HG03558 (cell line): ENCODE data around the gene OXSM.

Experiments
- ATAC-seq: cut with Tn5 transposase; IDR thresholded peaks from one replicate; pipeline ENCODE4 v1.9.1; 2021; ENCODE audit warnings: moderate number of reproducible peaks; ENCODE audit not compliant: unreplicated experiment; ENCODE audit errors: extremely low read depth

Gene OXSM

DNA sequence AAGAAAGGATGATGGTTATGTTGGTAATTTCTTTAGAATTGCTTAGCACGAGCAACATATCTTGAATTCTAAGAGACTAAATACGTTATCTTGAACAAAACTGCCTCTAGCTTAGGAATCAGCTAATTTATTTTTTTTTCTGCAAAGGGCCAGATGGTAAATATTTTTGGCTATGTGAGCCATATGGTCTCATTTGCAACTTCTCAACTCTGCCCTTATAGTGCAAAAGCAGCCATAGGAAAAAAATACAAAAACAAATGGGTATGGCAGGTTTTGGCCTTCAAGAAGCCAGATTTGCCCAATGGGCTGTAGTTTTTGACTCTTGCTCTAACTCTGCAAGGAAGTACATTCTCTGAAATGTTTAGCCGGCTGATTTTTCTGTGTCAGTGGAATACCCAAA is 11.9 kb downstream of the OXSM start:
- no peak for ATAC-seq

DNA sequence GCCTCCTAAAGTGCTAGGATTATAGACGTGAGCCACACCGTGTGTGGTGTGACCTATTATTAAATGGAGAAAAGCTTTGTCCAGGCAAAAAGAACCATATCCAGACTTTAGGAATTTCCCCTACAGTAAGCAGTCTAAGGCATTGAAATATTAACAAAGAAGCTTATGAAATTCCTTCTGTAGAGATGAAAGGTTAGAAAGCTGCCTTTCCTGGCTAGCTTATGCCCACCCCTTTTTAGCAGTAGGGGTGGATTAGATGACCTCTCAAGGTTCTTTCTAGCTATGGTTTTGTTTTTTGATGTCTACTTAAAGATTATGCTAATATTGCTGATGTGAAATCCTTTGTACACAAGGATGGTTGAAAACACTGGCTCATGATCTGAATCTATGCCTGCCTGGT is 13.9 kb downstream of the OXSM start:
- ATAC-seq, result no peak

DNA sequence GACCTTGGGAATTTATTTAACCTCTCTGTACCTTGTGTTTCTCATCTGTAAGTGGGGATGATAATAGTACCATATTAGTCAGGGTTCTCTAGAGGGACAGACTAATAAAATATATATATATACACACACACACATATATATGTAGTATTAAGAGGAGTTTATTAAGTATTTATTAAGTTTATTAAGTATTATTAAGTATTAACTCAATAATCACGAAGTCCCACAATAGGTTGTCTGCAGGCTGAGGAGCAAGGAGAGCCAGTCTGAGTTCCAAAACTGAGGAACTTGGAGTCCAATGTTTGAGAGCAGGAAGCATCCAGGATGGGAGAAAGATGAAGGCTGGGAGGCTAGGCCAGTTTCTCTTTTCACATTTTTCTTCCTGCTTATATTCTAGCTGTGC is 14.8 kb downstream of the OXSM start:
- no peak for ATAC-seq

DNA sequence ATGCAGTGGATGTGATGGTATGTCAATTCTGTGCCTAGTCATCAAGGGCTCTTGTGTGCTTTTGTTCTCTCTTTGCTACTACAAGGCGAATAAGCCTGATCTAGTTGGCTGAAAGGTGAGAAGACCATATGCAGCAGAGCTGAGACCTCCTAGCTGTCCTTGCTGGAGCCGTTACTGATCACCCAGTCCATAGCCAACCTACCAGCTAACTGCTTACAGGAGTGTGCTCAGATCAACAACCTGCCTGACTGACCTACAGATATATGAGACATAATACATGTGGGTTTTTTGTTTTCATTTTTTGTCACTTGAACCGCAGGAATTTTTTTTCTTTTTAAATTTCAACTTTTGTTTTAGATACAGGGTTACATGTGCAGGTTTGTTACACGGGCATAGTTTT is 22.8 kb downstream of the OXSM start:
- no peak for ATAC-seq

DNA sequence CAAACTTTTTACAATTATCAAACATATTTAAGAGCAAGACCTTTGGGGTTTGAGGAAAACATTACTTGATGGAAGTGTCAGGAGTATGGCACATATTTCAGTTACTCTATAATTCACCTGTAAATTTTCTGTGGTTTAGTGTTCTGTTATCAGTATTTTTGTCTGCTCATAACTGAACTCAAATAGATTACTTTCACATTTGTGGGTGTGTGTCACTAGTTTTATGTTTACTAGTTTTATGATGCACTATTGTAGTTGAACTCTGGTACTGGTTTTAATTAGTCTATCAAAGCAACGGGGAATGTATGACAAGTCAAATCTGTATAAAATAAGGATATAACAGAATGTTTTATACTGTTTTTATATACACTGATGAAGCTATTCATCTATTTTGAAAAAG is 27.2 kb downstream of the OXSM start:
- peak; percentile 39 for ATAC-seq

DNA sequence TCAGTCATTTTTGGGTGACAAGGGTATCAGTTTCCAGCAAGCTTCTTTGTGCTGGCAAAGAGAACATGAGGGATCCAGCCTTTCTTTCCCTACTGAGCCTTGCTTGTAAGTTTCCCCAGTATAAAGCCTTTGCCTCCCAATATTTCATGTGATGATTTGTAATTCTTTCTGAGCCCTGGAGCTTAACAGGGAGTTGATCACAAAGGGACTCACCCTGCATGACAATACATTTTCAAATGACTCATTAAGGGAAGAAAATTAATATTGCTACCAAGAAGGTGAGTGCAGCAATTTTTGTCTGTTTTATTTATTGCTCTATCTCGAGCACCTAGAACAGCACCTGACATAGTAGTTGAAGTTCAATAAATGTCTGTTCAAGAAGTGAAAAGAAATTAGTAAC is 27.7 kb downstream of the OXSM start:
- no peak for ATAC-seq

DNA sequence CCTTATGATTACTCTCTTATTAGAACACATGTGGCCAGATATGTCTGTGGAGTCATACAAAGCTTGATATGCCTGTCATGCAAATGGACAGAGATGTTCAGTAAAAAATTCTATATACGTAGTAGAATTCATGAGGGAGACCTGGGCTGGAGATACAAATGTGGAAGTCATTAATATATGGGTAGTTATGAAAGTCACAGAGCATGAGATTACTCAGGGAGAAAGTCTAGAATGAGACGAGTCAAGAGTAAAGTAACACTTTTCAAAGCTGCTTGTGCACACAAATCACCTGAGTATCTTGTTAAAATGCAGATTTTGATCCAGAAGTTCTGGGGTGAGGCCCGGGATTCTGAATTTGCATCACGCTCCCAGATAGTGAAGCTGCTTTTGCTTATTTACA is 28.4 kb downstream of the OXSM start:
- ATAC-seq, result no peak

DNA sequence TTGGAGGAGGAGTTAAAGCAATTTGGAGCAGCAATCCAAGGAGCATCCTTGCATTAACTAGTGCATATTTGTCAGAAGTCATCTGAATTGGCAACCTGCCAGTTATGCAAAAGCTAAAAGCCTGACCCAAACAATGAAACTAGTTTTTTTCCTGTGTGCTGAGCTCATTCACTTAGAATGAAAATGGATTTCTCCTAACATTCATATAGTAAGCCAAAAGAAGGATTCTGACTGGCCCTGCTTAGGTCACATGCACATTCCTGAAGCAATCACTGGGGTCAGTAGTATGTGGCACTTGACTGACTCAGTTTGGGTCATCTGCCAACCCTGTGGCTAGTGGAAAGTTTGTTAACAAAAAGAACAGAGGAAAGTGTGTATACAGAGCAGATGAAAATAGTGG is 30.5 kb downstream of the OXSM start:
- no peak for ATAC-seq

DNA sequence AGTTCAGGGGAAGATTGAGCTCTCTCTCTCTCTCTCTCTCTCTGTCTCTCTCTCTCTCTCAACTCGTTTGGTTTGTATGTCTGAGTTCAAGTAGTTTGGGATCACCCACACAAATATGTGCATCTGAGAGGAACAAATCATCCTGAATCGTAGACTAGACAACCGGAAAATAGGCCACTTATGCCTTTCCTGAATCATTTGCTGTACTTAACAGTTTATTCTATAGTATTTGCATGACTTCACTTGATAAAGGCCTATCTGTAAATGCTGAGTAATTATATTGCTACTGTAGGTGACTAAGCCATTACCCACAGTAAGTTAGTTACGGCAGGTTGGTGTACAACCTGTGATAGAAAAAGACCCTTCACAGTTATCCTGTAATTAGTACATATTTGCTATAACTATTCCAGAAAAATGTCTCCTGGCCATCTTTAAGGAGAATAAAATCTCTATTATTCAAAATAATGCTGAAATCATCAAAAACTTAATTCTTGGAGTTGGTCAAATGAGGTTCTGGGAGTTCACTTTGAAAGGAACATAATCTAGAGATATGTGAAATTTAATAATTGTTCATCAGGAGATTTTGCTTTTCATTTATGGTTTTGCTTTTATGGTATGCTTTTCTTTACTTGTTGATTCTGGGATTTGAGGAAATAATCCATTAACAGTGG is 31.1 kb downstream of the OXSM start:
- ATAC-seq, result no peak

DNA sequence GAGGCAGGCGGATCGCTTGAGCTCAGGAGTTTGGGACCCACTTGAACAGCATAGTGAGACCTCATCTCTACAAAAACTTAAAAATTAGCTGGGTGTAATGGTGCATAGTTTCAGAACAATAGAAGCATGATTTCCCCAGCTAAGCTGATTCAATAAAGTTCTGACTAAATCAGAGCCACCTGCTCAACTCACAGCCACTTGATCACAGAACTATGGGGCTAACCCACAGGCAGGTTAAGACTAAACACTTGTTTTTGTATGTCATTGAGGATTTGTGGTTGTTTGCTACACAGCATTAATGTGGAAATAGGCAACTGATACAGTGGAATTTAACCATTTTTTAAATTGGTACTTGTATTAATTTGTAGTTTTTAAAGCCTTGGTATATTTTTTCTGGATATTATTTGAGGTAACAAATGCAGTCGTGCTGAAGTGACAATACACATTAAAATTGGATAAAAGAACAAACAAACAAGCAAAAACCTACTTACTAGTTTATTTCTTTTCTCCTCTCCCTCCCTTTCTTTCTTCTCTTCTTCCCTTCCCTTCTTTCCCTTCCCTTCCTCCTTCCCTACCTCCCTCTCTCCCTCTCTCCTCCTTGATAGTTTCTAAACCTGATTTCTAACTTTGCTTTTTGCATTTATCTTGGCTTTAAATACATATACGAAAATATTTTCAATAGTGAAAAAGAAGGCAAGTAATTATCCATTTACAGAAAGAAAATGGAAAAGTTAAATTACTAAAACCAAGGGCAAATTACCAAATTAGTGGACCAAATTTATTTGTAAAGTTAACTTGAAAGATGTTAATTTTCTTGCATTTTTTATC is 32.1 kb downstream of the OXSM start:
- no peak for ATAC-seq

DNA sequence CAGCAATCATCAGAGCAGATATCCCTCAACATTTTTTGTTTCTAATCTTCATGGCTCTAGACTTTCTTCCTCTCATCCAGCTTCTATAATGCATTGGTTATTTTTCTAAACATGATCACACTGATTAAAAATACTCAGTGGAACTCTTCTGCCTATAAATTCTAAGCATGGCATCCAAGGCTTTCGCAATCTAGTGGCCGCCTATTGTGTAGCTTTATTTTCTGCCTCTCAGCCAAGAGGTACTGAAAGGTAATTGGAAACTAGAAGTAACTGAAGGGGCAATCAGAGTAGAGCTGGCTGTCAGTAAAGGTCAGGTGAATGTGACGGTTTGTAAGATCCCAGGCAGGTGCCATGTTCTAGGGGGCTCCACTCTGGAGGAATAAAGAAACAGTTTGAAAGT is 33.4 kb downstream of the OXSM start:
- ATAC-seq, result no peak

DNA sequence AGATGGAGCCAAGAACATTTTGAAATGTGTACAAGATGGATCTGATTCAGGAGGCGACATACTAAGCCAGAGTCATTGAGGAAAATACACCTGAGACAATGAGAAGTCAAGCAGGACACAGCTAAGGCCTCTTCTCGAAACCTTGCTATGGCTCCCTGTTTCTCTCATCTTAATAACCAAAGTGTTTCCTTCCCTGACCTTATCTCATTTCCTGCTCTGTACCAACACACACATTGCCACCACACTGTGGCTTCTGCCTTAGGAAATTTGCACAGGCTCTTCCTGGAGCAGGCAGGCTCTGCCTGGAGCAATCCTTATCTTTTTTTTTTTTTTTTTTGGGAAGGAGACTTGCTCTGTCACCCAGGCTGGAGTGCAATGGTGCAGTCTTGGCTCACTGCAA is 36.6 kb downstream of the OXSM start:
- ATAC-seq, result no peak

DNA sequence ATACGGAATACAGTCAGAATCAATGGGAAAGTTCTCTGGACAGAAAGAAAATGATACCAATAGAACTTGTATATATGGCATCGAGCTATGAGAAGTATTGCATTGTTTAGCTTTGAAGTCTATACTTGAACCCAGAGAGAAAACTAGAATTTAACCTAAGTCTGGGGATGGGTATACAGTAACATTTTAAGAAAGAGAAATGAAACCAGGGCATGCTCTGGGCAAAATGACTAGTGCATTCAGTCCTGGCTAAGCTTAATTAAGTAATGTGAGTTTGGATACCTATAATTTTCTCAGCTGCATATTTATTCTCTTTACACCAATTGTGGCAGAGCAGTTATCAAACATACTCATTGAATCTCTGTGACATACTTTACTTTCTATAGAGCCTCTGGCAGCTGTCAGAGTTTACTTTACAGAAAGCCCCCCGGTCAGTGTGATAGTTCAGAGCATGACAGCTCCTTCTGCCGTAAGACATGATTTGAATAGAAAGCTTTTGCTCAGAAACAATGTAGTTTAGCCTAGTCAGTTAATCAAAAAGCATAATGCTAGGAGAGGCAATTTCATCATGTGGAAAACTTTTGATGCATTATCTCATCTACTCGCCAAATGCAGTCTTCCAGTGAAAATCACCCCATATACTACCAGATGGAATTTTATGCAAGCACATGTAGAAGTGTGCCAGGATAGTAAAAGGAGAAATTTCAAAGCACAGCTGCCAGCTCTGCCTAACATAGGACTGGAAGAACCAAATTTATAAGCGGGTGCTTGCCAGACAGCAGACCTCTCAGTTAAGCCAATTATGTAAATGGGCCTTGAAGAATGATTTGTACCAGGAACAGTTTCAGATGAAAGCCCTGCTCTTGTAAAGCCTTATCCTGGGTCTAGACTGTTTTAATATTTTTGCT is 40.7 kb downstream of the OXSM start:
- no peak for ATAC-seq

DNA sequence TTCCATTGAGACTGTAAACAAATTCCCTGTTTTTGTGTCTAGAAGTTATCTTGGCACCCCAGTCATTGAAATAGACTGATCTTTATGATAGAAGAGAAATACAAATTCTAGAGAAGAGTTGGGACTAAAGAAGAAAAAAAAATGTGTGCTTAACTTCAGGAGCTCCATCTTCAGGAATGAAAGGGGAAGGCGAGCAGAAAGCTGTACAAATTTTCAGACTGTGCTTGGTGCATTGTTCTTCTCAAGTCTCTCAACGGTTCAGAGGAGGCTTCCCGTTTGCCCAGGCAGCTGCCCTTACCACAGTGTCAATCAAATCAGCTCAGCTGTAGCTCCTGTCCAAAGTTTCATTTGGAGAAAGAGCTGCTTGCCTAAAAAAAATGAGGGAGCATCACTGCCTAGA is 41.7 kb downstream of the OXSM start:
- no peak for ATAC-seq

DNA sequence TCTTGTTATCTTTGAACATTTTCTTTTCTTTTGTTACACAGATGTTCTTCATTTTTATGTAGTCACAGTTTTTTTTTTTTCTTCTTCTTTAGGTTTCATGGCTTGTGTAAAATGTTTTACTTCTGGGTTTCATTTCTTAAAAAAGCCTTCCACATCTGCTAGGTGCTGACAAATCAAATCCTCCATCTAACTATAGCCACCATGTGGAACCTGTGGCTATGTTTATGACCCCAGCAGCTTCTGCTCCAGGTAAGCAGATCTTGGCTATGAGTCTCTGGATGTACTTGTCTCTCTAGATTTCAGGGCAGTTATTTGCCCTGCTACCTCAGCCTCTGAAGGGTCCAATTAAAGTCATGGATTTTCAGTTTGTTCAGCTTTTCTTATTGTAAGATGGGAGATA is 44.5 kb downstream of the OXSM start:
- ATAC-seq, result peak; percentile 79

DNA sequence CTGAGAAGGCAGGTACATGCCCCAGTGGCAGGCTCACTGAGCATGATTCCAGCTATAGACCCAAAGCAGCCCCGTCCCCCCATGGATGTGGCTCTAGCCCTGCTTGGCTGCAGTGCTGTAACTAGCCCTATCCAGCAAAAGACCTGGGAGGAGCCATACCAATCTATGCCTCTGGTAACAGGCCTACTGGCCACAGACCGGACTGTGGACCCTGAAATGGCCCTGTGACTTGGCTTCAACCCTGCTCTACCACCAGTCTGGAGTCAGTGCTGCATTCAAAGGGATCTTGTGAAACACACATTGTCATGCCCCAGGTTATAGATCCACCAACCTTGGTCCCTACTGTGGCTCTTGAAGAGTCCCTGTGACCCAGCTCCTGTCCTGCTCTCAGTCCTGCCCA is 46.7 kb downstream of the OXSM start:
- no peak for ATAC-seq

DNA sequence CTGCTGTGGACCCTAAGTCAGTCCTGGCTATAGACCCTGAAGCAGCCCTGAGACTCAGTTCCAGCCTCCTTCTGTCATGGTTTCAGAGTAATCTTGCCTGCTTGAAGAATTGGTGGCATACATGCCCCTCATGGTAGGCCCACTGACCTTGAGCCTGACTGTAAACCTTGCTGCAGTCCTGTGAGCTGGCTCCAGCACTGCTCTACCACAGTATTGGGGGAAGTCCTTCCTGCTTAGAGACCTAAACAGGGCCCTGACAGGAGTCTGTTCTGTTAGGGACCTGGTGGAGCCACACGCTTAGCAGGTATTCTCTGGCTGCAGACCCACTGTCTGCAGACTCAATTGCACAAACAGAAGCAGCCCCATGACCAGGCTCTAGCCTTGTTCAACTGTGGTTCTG is 47.1 kb downstream of the OXSM start:
- no peak for ATAC-seq

DNA sequence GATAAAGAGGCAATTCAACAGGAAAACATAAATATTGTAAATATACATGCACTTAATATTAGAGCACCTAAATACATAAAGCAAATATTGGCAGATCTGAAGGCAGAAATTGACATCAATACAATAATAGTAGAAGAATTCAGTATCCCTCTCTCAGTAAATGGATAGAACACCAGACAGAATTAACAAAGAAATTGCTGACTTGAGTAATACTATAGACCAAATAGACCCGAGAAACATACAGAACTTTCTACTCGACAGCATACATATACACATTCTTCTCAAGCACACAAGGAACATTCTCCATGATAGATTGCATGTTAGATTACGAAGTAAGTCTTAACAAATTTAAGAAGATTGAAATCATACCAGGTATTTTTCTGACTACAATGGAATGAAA is 50.2 kb downstream of the OXSM start:
- ATAC-seq, result no peak

DNA sequence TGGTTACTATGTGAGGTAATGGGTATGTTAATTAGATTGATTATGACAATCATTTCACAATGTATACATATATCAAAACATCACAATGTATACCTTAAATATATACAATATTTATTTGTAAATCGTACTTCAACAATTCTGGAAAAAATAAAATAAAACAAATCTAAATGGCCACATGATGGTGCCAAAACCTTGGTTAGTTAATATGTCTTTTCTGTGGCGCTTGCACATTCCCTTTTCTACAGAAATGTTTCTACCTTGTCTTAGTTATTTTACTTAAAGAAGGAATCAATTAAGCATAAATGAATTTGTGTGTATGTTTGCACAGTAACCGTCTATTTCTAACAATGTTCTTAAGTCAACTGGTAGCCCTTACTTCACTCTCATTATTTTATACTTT is 53.4 kb downstream of the OXSM start:
- no peak for ATAC-seq
